H1 (cell line): ENCODE results near the gene ORC6.

Experiments used
- CBX5 ChIP-seq: fragments of 300-800, 300-1000 bp; sonication (generic); IDR thresholded peaks from 2 replicates; pipeline ENCODE4 v1.7.1; 2016; ENCODE audit warnings: antibody characterized with exemption, low read length, low read depth
- CEBPB ChIP-seq: IDR thresholded peaks from 2 replicates; pipeline ENCODE4 v1.6.1; 2012; ENCODE audit warnings: low read depth, low read length
- CREB1 ChIP-seq: IDR thresholded peaks from 2 replicates; pipeline ENCODE4 v1.6.1; 2012; ENCODE audit warnings: inconsistent platforms
- GABPA ChIP-seq: IDR thresholded peaks from 2 replicates; pipeline ENCODE4 v1.6.1; 2011; ENCODE audit warnings: mild to moderate bottlenecking, low read length, moderate library complexity, borderline replicate concordance; ENCODE audit not compliant: insufficient read depth
- JUND ChIP-seq: IDR thresholded peaks from 2 replicates; pipeline ENCODE4 v1.6.1; 2011; ENCODE audit warnings: mild to moderate bottlenecking, improper control_type of control experiment, low read length
- POLR2A ChIP-seq, 2 experiments: IDR thresholded peaks; 1 replicate in 1 of 2; 2 replicates in 1 of 2; pipeline ENCODE4 v1.6.1; 2011; ENCODE audit warnings: low read depth in 2 of 2, low read length in 2 of 2, mild to moderate bottlenecking in 2 of 2; ENCODE audit errors: control extremely low read depth in 1 of 2
- POLR2AphosphoS5 ChIP-seq: IDR thresholded peaks from 2 replicates; pipeline ENCODE4 v1.6.1; 2011; ENCODE audit warnings: low read depth, low read length
- POU5F1 ChIP-seq: IDR thresholded peaks from 2 replicates; pipeline ENCODE4 v1.6.1; 2011; ENCODE audit warnings: low read depth, mild to moderate bottlenecking, low read length, moderate library complexity
- SP1 ChIP-seq: IDR thresholded peaks from 2 replicates; pipeline ENCODE4 v1.6.1; 2011; ENCODE audit warnings: low read depth, low read length
- TF ChIP-seq, protein P1 (sequence below): IDR thresholded peaks from 2 replicates; pipeline ENCODE4 v1.6.1; 2012; ENCODE audit warnings: inconsistent platforms
- TF ChIP-seq, protein P2 (sequence below), 3 experiments: IDR thresholded peaks; 1 replicate in 2 of 3; 2 replicates in 1 of 3; pipeline versions ENCODE4 v1.5.1 to v1.6.1; 2011; ENCODE audit warnings: low read length in 3 of 3, mild to moderate bottlenecking in 3 of 3, inconsistent platforms in 2 of 3, low read depth in 1 of 3, moderate library complexity in 1 of 3; ENCODE audit not compliant: insufficient read depth in 1 of 3; ENCODE audit errors: control extremely low read depth in 1 of 3

DNA sequence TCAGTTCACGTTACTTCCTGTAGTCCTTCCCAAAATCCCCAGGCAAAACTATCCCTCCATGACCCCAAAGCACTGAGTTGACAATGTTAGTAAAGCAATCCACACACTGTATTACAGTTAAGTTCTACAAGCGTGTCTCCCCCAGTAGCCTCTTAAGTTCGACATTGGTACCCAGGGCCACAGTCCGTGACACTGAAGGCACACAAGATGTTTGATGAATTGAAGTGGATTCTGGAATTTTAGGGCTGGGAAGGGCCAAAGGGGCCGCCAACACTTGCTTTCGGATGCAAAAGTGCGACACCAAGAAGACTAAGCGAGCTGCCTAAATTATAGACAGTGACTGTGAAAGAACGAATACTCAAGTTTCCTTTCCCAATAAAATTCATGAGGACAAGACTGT is 2.0 kb upstream of the ORC6 start:
- TF ChIP-seq, protein P1, sequence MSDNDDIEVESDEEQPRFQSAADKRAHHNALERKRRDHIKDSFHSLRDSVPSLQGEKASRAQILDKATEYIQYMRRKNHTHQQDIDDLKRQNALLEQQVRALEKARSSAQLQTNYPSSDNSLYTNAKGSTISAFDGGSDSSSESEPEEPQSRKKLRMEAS: no peak
- TF ChIP-seq, protein P2, sequence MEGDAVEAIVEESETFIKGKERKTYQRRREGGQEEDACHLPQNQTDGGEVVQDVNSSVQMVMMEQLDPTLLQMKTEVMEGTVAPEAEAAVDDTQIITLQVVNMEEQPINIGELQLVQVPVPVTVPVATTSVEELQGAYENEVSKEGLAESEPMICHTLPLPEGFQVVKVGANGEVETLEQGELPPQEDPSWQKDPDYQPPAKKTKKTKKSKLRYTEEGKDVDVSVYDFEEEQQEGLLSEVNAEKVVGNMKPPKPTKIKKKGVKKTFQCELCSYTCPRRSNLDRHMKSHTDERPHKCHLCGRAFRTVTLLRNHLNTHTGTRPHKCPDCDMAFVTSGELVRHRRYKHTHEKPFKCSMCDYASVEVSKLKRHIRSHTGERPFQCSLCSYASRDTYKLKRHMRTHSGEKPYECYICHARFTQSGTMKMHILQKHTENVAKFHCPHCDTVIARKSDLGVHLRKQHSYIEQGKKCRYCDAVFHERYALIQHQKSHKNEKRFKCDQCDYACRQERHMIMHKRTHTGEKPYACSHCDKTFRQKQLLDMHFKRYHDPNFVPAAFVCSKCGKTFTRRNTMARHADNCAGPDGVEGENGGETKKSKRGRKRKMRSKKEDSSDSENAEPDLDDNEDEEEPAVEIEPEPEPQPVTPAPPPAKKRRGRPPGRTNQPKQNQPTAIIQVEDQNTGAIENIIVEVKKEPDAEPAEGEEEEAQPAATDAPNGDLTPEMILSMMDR (IDR thresholded peaks at IDR 0.05; ENCODE audit: control extremely low read depth in 1 of 3, insufficient read depth in 1 of 3, low read depth in 1 of 3, low read length in 3 of 3): no peak
- TF ChIP-seq CBX5 (no peak), POU5F1 (no peak), CEBPB (no peak), POLR2AphosphoS5 (no peak), POLR2A (IDR thresholded peaks at IDR 0.05; ENCODE audit: control extremely low read depth in 1 of 2, low read depth in 2 of 2, low read length in 2 of 2) (no peak), SP1 (no peak), JUND (no peak), GABPA (no peak), CREB1 (no peak)
